Raji (cell line): ENCODE measurements around the gene PKP3.

Source experiments
- POLR2A ChIP-seq: IDR thresholded peaks from 2 replicates; pipeline ENCODE4 v1.6.1; 2011; ENCODE audit warnings: low read depth, low read length, control low read depth; ENCODE audit not compliant: insufficient read depth

Gene PKP3

GRCh38 chr11:409600-410483, 15.8 kb downstream of the PKP3 start:
- no peak for TF ChIP-seq POLR2A

GRCh38 chr11:412641-413119, 18.7 kb downstream of the PKP3 start:
- no peak for TF ChIP-seq POLR2A

DNA sequence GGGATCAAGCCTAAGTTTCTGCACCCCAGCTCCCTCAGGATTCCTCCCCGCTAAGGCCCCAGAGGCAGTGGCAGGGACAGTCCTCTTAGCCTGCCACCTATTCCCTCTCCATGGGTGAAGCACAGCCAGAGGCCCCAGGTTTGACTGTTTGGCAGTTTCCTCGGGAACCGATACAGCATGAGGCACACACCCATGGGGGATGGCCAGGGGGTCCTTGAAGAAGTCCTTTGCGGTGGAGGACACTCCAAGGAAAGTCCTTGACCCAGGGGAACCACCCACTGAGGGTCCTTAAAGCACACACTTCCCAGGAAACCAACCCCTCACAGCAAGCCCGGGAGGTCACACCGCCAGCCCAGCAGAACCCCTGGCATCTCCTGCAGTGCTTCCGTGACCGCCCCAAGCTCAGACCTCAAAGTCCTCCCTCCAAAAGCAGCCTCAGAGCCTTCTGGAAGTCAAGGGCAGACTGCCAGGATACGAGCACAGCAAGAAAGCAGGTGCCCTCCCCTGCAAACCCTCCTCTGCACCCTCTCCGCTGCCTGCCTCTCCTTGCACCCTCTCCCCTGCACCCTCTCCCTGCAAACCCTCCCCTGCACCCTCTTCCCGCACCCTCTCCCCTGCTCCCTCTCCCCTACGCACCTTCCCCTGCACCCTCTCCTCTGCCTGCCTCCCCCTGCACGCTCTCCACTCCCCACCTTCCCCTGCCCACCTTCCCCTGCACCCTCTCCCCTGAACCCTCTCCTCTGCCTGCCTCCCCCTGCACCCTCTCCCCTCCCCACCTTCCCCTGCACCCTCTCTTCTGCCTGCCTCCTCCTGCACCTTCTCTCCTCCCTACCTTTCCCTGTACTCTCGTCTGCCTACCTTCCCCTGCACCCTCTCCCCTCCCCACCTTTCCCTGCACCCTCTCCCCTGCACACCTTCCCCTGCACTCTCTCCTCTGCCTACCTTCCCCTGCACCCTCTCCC, 19.4 kb downstream of the PKP3 start:
- no peak for TF ChIP-seq POLR2A

- no peak for TF ChIP-seq POLR2A
Measured at GRCh38 chr11:414318-414857, 20.4 kb downstream of the PKP3 start.

- TF ChIP-seq POLR2A: no peak
Measured at GRCh38 chr11:415640-416041, 21.6 kb downstream of the PKP3 start.

GRCh38 chr11:416051-416756, 22.2 kb downstream of the PKP3 start:
- TF ChIP-seq POLR2A: no peak

DNA sequence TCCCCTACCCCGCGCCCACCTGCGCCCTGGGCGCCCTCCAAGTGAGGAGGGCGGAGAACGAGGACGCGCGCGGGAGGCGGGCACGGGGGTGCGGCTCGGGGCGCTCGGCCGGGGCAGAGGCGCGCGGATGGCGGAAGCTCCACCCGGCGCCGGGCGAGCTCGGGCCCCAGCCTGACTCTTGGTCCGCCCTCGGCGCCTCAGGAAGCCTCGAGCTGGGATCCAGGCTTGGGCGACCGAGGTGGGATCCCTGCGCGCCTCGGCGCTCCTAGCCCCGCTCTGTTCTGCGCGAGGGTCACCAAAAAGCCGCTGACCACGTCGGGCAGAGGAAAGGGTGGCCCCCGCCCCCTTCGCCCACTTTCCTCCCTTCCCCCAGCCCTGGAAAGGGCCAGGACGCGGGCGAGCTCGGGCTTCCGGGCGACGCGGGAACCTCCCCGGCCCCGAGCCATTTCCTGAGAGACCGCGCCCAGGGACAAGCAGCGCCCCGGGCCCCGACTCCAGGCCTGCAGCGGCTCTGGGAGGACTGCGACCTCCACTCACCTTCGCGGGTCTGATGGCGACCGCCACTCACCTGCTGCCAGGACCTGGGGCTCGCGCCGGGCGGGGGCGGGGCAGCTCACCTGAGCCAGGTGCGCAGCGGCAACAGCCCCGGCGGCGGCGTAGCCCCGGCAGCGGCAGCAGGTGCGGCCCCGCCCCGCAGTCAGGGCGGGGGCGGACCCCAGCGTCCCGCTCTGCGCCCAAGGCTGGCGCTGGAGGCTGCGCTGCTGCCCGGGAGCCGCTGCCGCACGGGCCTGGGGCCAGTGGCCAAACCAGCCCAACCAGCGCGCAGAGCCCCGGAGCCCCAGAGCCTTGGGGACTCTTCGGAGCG, 23.0 kb downstream of the PKP3 start:
- no peak for TF ChIP-seq POLR2A

- TF ChIP-seq POLR2A: no peak
Measured at GRCh38 chr11:417652-418342, 23.8 kb downstream of the PKP3 start.

DNA sequence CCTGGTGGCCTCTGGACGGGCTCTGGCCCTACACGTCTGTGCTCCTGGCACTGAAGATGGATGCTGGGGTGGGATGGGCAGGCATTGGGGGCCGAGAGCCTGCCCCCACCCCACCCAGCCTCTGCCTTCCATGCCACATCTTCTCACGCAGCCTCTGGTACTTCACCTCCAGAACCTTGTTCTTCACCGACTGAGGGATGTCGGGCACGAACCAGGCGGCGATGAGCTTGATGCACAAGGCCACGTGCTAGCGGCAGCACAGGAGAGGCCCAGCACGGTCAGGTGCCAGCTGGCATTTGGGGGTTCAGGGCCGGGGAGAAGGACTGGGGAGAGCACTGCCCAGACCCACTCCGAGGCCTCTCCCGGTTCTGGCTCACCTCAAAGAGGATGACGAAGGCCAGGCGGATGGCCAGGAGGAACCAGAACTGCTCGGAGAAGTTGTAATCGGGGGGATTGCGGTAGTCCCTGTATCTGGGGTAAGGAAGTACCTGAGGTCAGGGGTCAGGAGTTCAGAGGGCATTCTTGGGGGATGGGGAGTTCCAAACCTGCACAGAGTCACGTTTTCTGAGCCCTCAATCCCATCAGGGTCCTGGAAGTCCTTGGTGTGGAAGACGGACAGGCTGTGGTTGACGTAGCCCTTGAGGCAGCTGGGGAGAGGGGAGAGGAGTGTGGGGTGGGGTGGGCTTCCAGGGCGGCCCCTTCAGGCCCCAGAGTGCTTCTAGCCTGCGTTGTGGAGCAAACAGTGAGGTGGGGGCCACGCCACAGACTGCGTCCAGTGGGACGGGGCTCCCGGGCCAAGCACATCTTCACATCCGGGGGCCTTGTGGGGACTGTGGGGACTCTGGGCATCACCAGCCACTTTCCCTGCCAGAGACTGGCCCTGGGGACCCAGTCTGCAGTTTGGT, 24.6 kb downstream of the PKP3 start:
- TF ChIP-seq POLR2A: no peak

DNA sequence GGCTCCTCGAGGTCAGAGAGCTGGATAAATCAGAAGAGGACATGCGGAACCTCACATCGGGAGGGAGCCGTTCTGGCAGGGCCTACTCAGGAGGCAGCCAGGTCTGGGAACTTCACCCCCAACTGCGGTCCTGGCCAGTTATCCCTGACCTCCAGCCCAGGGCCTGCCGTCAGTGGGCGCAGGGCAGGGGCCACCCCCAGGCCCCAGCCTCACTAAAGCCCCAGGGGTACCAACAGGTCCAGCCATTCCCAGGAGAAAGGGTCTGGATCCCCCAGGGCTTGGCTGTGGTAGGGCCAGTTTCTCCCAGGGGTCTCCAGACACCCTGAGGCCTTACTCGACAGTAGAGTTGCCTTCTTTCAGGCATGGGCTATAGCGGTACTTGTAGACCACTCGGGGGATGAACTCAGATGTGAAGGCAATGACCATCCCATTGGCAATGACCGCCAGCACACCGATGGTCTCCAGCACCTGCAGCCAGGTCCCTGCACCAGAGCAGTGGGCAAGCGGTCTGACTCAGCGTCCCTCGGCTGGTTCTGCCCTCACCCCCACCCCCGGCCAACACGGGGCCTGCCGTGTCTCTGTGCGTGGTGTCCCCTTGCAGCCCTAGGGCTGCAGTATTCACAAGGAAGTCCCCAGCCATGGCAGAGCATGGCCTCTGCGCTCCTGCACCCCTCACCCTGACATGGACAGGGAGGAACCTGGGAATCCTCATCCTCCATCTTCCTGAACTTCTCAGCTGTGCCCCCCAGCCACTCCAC, 25.4 kb downstream of the PKP3 start:
- no peak for TF ChIP-seq POLR2A

DNA sequence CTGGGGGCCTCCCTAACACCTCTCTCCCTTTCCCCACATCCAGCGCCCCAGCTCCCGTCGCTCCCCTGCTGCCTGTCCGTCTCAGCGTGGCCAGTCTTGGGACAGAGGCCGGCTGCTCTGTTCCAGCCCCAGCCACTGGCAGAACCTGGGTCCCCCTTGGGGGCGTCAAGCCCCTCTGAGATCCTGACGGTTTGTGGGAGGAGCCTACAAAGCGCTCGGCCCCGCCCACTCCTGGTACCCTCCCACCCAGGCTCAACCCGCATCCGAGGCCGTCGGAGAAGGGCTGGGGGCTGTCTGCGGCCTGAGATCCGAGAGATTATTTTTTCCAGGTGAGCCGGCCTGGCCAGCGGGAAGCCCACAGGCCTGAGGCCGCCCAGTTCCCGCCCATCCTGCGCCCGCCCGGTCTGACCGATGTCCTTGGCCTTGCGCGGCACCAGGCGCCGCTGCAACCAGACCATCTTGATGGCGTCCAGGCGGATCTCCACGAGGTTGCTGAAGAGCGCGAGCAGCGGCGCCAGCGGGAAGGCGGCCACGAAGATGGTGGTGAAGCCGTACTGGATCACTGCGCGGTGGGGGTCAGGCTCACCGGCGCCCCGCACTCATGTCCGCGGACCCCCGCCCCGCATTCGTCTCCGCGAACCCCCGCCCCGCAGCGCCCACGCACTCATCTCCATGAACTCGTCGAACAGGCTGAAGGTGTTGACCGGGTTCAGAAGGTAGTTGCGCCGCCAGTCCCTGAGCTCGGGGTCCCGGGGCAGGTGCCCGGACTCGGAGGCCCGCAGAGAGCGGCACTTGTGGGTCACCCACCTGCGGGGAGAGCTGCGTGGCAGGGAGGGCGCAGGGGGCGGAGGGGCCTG, 26.3 kb downstream of the PKP3 start:
- TF ChIP-seq POLR2A: no peak
